GM08714 (cell line): ENCODE measurements around the gene NPAT.
"Not testable (repeated sequence)": the region's sequence is repeated elsewhere in the genome, so short reads cannot be mapped to it uniquely, and the experiment has no call there.

ENCODE experiments used
- H3K4me3 ChIP-seq: fragments of 200-500 bp; sonication (Bioruptor generic); 2 replicates; pipeline ENCODE4 v1.5.1; 2014; ENCODE audit warnings: mild to moderate bottlenecking, low read length, inconsistent platforms
- ZNF274 ChIP-seq: IDR thresholded peaks from 2 replicates; pipeline ENCODE4 v1.6.1; 2012; ENCODE audit warnings: mild to moderate bottlenecking, low read depth, low read length

Gene NPAT

DNA sequence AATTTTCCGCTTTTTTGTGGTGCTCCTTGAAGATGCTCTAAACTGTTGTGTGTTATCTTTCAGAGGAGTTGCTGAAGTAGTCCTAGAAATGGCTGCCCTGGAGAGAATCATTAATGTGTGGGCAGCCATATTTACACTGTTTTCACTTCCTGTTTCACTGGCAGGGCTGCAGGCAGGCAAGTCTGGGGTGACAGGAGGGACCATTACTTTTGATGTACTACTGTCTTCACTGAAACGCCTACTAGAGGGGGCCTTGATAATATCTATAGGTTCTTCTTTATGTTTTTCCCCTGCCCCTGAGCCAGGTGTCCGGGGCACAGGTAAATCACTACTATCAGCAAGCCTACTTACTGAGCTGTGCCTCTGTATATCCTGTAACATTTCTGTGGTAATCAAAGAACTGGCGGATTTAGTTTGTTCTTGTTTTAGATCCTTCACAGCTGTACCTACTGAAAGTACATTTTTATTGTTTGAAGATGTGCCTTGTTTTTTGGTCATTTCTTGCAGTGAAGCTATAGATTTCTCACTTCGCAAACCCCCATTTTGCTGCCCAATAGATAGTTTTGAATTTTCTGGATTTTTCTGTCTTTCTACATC, 61.4 kb downstream of the NPAT start:
- no peak for TF ChIP-seq ZNF274
- H3K4me3 ChIP-seq, result no peak overlapping the region

DNA sequence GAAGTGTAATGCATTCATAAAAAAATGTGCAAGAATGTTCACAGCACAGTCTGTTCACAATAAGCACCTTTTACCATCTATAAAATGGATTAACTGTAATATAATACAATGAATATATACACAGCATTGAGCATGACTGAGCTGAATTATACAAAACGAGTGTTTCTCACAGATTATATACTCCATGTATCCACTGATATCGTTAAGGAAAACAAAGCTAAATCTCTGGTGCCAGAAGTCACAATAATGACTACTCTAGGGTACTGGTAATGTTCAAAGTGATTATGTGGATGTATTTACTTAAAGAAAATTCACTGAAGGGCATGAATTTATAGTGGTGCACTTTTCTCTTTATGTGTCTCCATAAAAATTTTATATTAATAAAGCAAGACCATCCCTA, 67.8 kb downstream of the NPAT start:
- no peak for TF ChIP-seq ZNF274
- H3K4me3 ChIP-seq, result no peak overlapping the region

DNA sequence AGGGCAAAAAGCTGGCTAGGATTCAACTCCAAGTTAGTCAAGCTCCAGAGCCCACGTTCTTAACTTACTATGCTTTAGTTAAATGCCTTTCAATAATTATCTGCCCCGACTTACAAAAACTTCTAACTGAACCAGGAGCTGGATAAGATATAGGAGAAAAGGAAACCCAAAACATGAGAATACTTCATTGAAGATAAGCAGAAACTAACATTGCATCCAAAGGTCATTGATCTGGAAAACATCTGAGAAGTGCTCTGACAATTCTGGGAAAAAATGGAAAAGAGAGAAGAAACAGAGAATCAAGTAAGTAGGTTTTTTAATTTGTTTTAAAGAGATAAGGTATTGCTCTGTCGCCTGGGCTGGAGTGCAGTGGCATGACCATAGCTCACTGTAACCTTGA, 73.9 kb downstream of the NPAT start:
- H3K4me3 ChIP-seq, result no peak overlapping the region
- no peak for TF ChIP-seq ZNF274

DNA sequence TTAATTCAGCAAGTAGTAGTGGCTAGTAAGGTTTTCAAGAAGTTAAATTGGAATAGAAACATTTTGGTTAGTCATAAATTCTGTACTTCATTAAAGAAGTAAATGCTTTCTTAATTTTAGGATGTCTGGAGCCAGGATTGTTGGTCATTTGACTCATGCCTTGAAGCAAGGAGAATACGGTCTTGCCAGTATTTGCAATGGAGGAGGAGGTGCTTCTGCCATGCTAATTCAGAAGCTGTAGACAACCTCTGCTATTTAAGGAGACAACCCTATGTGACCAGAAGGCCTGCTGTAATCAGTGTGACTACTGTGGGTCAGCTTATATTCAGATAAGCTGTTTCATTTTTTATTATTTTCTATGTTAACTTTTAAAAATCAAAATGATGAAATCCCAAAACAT, 75.3 kb downstream of the NPAT start:
- H3K4me3 ChIP-seq, result no peak overlapping the region
- TF ChIP-seq ZNF274, result no peak

DNA sequence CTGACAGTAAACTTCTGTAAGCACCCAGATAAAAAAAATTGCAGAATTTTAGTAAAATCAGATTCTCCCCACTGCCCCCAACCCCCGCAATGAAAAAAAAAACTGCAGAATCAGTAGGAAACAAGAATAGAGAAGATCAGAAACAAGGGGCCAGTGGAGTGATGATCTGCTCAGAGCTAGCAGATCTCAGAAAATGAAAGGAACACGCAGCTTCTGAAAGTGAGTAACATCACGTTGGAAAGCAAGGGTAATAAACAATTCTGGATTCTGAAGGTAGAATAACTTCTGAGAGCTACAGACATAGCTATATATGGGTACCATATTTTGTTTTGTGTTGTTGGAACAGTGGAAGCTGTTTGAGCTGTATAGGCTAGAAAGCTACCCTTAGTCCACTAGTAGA, 77.8 kb downstream of the NPAT start:
- TF ChIP-seq ZNF274, result no peak

DNA sequence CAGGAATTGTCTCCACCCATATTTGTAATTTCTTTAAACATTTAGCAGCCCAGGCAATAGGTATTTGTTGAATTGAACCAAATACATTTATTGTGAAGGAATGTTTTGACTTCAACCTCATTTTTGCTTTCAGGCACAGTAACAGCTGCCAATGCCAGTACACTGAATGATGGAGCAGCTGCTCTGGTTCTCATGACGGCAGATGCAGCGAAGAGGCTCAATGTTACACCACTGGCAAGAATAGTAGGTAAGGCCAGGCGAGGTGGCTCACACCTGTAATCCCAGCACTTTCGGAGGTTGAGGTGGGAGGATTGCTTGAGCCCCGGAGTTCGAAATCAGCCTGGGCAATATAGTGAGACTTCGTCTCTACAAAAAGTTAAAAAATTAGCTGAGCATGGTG, 80.1 kb downstream of the NPAT start:
- no peak for TF ChIP-seq ZNF274
- no peak overlapping the region for H3K4me3 ChIP-seq

More for the DNA sequence above, 77.8 kb downstream of the NPAT start:
- no peak overlapping the region for H3K4me3 ChIP-seq

DNA sequence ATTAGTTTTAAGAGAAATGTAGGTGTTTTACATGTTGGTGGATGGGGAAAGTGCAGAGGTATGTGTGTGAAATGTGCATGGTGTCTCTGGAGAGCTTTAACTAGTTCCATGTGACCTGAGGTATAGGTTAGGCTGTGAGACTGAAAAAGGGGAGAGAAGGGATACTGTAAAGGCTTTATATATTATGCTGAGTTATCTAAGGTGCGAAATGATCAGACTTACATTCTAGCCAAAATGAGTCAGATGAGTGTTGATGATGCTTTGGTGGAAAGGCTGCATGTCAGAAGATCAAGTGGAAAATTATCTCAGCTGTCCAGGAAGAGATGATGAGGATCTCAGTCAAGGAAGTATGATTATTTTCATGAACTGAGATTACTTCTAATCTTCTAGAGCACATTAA, 85.2 kb downstream of the NPAT start:
- TF ChIP-seq ZNF274, result no peak
- no peak overlapping the region for H3K4me3 ChIP-seq

DNA sequence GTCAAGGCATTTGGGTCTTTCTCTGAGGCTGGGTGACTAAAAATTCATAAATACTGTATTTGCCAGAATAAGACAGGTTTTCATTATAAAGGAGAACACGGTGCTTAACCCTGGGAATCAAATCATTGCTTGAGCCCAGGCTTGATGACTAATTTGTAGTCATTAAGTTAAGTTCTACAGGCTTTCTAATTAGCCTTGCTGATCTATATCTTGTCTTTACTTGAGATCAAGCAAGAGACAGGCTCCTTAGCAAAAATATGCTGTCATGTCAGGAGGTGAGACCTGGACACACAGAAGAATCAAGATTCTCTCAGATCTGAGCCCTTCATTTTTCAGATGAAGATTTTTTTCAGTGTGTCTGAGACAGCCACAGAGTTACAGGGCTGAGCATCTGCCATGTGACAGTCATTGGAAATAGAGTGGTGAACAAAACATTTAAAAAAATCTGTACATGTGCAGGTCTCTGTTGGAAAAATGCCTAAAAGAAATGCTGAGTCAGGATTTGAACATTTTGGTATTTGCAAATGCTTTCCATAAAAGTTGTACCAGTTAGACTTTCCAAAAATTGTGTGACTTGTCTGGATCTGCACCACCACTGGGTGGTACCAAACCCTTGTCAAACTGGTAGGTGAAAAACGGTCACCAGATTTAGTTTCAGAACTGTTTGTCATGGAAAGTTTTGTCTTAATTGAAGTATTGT, 86.4 kb downstream of the NPAT start:
- H3K4me3 ChIP-seq, result no peak overlapping the region
- TF ChIP-seq ZNF274, result no peak

DNA sequence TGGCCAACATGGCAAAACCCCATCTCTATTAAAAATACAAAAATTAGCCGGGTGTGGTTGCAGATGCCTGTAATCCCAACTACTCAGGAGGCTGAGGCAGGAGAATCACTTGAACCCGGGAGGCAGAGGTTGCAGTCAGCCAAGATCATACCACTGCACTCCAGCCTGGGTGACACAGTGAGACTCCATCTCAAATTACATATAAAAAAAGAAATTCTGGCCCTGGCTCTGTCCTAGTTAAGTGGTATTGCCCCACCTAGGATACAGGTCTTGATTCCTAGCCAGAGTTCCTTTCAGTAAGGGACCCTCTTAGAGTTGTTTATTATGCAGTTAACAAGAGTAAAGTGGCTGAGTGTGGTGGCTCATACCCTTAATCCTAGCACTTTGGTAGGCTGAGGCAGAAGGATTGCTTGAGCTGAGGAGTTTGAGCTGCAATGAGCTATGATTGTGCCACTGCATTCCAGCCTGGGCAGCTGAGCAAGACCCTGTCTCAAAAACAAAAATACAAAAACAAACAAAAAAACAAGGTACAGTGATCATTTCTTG, 89.4 kb downstream of the NPAT start:
- not testable (repeated sequence) for H3K4me3 ChIP-seq

DNA sequence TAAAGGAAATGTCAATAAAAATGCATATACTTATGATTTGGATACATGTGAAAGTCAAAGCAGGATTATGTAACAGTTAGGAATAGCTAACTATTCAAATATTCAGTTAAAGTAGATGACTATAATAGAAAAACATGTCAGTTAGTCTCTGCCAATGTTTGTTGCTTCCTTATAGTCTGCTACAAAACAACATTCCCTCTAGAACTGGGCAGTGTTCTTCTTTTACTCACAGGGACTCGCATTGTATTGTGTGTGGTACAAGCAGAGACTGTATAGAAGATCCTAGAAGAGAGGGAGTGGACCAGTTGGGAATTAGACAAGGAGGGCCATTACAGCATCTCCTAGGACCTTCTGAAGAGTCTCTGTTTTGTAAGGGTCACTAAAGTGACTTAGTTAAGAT, 90.4 kb downstream of the NPAT start:
- no peak for TF ChIP-seq ZNF274
- H3K4me3 ChIP-seq, result no peak overlapping the region

DNA sequence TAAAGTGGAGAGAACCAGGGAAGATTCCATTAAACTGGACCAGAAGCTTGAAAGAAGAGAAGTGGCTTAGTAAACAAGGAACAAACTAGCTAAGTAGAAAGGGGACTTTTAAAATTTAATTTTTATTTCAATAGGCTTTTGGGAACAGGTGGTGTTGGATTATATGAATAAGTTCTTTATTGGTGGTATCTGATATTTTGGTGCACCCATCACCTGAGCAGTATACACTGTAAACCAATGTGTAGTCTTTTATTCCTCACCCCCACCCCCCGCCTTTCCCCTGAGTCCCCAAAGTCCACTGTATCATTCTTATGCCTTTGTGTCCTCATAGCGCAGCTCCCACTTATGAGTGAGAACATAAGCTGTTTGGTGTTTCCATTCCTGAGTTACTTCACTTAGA, 93.7 kb downstream of the NPAT start:
- TF ChIP-seq ZNF274, result no peak

DNA sequence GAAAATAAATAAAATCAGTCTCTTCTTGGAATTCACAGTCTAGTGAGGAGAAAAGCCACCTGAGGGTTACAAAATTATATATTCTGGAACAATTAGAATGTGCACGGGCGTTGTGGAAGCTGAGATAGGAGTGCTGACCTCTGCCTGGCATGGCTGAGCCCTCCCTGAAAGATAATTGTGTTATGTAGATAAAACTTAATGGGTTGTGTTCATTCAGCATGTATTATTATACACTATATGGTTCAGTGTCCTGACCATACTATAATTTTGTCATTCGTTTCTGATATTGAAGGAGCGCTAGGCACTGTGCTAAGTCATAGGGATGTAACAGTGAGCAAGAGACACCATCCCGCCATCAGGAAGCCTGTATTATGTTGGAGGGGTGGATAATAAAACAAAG, 97.3 kb downstream of the NPAT start:
- no peak overlapping the region for H3K4me3 ChIP-seq
- no peak for TF ChIP-seq ZNF274

More for the DNA sequence above, 93.7 kb downstream of the NPAT start:
- no peak overlapping the region for H3K4me3 ChIP-seq

DNA sequence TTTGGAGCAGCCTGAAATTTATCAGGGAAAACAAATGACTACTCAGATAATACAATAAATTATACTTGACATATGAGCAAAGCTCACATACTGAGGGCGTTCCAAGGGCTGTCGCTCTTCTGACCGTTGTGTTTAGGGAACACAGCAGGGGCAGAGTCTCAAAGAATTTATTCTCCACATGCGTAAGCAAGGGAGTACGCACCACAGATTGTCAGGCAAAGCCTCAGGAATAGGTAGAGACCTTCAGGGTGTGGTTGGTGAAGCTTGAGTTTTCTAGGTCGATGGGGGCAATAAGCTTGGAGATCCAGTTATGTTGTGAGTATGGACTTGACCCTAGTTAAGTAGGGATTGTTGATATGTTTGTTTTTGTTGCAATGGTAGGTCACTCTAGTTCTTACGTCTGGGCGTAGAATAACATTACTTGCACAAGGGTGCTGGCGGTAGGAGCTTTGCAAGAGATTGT, 100.2 kb downstream of the NPAT start:
- no peak for TF ChIP-seq ZNF274
- peak overlapping the region; percentile 85 for H3K4me3 ChIP-seq

DNA sequence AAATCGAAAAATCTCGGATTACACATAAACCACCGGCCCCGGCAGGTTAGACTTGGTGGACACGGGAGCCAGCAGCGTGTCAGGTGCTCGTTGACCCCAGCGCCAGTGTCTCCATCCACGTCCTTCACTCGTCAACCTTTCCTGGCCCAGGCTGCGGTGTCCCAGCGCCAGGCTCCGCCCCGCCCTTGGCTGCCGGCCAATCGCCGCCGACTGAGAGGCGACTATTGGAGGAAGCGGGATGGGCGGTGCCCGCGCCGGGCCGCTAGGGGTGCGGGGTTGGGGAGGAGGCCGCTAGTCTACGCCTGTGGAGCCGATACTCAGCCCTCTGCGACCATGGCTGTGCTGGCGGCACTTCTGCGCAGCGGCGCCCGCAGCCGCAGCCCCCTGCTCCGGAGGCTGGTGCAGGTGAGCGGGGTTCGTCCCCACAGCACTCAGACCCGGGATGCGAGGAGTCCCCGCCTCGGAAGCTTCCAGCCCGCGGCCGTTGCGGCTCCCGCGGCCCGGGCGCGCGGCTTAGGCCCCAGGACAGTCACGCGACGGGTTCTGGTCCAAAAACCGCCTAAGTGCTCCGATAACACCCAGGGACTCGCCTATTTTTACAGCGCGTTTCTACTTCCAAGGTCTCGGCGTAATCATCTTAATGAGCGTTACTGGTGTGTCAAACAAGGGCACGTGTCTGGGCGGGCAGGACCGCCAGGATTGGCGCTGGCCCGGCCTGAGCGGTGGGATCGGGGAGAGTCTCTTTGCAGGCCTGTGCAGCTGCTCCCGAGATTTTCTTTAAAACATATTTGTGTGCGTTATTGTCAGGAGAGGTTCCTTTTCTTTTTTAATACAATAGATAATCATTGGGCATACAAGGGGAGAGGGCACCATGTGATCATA, 100.9 kb downstream of the NPAT start, which contains the start of gene ACAT1:
TSS of gene ACAT1 (plus strand) at position 294 of the 882 bp plus-strand sequence. CDS start at position 334, 40 bp downstream.
- TF ChIP-seq ZNF274, result no peak
- H3K4me3 ChIP-seq, result peak within 1 kb of the TSS; percentile 85

DNA sequence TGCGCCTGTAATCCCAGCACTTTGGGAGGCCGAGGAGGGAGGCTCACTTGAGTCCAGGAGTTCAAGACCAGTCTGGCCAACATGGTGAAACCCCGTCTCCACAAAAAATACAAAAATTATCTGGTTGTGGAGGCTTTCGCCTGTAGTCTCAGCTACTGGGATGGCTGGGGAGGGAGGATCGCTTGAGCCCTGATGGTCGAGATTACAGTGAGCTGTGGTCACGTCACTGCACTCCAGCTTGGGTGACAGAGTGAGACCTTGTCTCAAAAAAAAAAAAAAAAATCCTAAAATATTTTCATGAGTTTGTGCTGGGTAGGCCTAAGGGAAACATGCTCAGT, 101.5 kb downstream of the NPAT start:
- H3K4me3 ChIP-seq, result peak overlapping the region; percentile 85; the same call in 1 of the 2 replicates
